ENCODE measurements around the gene GMDS. TPM values are rescaled to one million over a fixed set of nuclear protein-coding genes. Genes with fewer than 3 reads are reported as not detected.

Gene GMDS
- total and polyA plus RNA-seq, 2 experiments from 2014 or later, result 30.1 to 36.5 TPM

DNA sequence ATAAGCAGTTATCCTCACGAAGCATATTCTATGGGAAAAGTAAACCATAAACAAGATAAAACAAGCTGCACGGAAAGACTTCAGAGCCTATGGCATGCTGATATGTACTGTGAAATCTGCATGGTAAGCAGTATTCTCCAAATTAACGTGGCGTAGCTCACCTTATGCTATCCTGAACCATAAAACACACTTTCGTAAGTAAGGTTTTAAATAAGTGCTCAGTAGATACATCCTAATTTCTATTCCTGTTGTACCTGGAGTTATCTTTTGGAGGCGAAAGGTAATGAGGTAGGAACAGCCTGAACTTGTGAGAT lies 208.7 kb downstream of the GMDS start:
- Mint-ChIP-seq H3K4me3 (no peak overlapping the region), H3K4me1 (peaks cover 11% of the 10 kb centered on the region), H3K36me3 (ENCODE audit: low read depth) (no peaks in the 10 kb centered on the region), H3K9me3 (no peaks in the 10 kb centered on the region), H3K27ac (no peak overlapping the region), H3K27me3 (ENCODE audit: insufficient read depth, low read depth, poor library complexity) (no peaks in the 10 kb centered on the region)
- Histone ChIP-seq H3K9me2 (ENCODE audit: insufficient read depth) (no peaks in the 10 kb centered on the region), H3K27ac (ENCODE audit: low read depth) (no peak overlapping the region), H3K36me3 (ENCODE audit: insufficient read depth) (no peaks in the 10 kb centered on the region), H3K4me2 (no peak overlapping the region), H3K27me3 (ENCODE audit: insufficient read depth) (no peaks in the 10 kb centered on the region), H3K4me3 (no peak overlapping the region), H4K20me1 (replicated peaks; ENCODE audit: insufficient read depth) (no peaks in the 10 kb centered on the region), H3F3A (replicated peaks; ENCODE audit: low read depth) (no peaks in the 10 kb centered on the region), H2AFZ (no peak overlapping the region), H3K4me1 (ENCODE audit: insufficient read depth) (0 out of 2 replicates have a peak, but pooled peaks cover 3% of the 10 kb centered on the region), H3K79me2 (replicated peaks; ENCODE audit: insufficient read depth) (no peaks in the 10 kb centered on the region)
- no peak for DNase-seq (ENCODE audit: low spot score)
- TF ChIP-seq ZNF114 (CRISPR knock-in tag; IDR thresholded peaks at IDR 0.05) (no peak), ZNF331 (CRISPR knock-in tag; IDR thresholded peaks at IDR 0.05; ENCODE audit: low read depth) (no peak), NANOG (IDR thresholded peaks at IDR 0.05; ENCODE audit: borderline replicate concordance) (no peak), EZH2phosphoT487 (IDR thresholded peaks at IDR 0.05; ENCODE audit: unreplicated experiment) (no peak), CREB1 (CRISPR knock-in tag; IDR thresholded peaks at IDR 0.05; ENCODE audit: low read depth) (no peak), JUNB (IDR thresholded peaks at IDR 0.05; ENCODE audit: unreplicated experiment) (no peak), EZH2 (IDR thresholded peaks at IDR 0.05; ENCODE audit: low read depth, unreplicated experiment) (no peak), POLR2AphosphoS5 (IDR thresholded peaks at IDR 0.05; ENCODE audit: low read depth) (no peak), STAT1 (IDR thresholded peaks at IDR 0.05; ENCODE audit: unreplicated experiment) (no peak)
- TF ChIP-seq, protein P1, sequence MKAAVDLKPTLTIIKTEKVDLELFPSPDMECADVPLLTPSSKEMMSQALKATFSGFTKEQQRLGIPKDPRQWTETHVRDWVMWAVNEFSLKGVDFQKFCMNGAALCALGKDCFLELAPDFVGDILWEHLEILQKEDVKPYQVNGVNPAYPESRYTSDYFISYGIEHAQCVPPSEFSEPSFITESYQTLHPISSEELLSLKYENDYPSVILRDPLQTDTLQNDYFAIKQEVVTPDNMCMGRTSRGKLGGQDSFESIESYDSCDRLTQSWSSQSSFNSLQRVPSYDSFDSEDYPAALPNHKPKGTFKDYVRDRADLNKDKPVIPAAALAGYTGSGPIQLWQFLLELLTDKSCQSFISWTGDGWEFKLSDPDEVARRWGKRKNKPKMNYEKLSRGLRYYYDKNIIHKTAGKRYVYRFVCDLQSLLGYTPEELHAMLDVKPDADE (IDR thresholded peaks at IDR 0.05), result no peak
- TF ChIP-seq, protein P2, sequence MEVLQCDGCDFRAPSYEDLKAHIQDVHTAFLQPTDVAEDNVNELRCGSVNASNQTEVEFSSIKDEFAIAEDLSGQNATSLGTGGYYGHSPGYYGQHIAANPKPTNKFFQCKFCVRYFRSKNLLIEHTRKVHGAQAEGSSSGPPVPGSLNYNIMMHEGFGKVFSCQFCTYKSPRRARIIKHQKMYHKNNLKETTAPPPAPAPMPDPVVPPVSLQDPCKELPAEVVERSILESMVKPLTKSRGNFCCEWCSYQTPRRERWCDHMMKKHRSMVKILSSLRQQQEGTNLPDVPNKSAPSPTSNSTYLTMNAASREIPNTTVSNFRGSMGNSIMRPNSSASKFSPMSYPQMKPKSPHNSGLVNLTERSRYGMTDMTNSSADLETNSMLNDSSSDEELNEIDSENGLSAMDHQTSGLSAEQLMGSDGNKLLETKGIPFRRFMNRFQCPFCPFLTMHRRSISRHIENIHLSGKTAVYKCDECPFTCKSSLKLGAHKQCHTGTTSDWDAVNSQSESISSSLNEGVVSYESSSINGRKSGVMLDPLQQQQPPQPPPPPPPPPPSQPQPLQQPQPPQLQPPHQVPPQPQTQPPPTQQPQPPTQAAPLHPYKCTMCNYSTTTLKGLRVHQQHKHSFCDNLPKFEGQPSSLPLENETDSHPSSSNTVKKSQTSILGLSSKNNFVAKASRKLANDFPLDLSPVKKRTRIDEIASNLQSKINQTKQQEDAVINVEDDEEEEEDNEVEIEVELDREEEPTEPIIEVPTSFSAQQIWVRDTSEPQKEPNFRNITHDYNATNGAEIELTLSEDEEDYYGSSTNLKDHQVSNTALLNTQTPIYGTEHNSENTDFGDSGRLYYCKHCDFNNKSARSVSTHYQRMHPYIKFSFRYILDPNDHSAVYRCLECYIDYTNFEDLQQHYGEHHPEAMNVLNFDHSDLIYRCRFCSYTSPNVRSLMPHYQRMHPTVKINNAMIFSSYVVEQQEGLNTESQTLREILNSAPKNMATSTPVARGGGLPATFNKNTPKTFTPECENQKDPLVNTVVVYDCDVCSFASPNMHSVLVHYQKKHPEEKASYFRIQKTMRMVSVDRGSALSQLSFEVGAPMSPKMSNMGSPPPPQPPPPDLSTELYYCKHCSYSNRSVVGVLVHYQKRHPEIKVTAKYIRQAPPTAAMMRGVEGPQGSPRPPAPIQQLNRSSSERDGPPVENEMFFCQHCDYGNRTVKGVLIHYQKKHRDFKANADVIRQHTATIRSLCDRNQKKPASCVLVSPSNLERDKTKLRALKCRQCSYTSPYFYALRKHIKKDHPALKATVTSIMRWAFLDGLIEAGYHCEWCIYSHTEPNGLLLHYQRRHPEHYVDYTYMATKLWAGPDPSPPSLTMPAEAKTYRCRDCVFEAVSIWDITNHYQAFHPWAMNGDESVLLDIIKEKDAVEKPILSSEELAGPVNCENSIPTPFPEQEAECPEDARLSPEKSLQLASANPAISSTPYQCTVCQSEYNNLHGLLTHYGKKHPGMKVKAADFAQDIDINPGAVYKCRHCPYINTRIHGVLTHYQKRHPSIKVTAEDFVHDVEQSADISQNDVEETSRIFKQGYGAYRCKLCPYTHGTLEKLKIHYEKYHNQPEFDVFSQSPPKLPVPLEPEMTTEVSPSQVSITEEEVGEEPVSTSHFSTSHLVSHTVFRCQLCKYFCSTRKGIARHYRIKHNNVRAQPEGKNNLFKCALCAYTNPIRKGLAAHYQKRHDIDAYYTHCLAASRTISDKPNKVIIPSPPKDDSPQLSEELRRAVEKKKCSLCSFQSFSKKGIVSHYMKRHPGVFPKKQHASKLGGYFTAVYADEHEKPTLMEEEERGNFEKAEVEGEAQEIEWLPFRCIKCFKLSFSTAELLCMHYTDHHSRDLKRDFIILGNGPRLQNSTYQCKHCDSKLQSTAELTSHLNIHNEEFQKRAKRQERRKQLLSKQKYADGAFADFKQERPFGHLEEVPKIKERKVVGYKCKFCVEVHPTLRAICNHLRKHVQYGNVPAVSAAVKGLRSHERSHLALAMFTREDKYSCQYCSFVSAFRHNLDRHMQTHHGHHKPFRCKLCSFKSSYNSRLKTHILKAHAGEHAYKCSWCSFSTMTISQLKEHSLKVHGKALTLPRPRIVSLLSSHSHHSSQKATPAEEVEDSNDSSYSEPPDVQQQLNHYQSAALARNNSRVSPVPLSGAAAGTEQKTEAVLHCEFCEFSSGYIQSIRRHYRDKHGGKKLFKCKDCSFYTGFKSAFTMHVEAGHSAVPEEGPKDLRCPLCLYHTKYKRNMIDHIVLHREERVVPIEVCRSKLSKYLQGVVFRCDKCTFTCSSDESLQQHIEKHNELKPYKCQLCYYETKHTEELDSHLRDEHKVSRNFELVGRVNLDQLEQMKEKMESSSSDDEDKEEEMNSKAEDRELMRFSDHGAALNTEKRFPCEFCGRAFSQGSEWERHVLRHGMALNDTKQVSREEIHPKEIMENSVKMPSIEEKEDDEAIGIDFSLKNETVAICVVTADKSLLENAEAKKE (CRISPR knock-in tag; IDR thresholded peaks at IDR 0.05), result no peak
- TF ChIP-seq, protein P3, sequence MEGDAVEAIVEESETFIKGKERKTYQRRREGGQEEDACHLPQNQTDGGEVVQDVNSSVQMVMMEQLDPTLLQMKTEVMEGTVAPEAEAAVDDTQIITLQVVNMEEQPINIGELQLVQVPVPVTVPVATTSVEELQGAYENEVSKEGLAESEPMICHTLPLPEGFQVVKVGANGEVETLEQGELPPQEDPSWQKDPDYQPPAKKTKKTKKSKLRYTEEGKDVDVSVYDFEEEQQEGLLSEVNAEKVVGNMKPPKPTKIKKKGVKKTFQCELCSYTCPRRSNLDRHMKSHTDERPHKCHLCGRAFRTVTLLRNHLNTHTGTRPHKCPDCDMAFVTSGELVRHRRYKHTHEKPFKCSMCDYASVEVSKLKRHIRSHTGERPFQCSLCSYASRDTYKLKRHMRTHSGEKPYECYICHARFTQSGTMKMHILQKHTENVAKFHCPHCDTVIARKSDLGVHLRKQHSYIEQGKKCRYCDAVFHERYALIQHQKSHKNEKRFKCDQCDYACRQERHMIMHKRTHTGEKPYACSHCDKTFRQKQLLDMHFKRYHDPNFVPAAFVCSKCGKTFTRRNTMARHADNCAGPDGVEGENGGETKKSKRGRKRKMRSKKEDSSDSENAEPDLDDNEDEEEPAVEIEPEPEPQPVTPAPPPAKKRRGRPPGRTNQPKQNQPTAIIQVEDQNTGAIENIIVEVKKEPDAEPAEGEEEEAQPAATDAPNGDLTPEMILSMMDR (conservative IDR thresholded peaks at IDR 0.05; ENCODE audit: low read depth in 2 of 2), result no peak
- TF ChIP-seq, protein P4, sequence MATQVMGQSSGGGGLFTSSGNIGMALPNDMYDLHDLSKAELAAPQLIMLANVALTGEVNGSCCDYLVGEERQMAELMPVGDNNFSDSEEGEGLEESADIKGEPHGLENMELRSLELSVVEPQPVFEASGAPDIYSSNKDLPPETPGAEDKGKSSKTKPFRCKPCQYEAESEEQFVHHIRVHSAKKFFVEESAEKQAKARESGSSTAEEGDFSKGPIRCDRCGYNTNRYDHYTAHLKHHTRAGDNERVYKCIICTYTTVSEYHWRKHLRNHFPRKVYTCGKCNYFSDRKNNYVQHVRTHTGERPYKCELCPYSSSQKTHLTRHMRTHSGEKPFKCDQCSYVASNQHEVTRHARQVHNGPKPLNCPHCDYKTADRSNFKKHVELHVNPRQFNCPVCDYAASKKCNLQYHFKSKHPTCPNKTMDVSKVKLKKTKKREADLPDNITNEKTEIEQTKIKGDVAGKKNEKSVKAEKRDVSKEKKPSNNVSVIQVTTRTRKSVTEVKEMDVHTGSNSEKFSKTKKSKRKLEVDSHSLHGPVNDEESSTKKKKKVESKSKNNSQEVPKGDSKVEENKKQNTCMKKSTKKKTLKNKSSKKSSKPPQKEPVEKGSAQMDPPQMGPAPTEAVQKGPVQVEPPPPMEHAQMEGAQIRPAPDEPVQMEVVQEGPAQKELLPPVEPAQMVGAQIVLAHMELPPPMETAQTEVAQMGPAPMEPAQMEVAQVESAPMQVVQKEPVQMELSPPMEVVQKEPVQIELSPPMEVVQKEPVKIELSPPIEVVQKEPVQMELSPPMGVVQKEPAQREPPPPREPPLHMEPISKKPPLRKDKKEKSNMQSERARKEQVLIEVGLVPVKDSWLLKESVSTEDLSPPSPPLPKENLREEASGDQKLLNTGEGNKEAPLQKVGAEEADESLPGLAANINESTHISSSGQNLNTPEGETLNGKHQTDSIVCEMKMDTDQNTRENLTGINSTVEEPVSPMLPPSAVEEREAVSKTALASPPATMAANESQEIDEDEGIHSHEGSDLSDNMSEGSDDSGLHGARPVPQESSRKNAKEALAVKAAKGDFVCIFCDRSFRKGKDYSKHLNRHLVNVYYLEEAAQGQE (IDR thresholded peaks at IDR 0.05; ENCODE audit: unreplicated experiment), result no peak
- no peak for ATAC-seq
